A549 (cell line): ENCODE data around the gene RAB19. TPM values are rescaled to one million over a fixed set of nuclear protein-coding genes. Genes with fewer than 3 reads are reported as not detected.

ENCODE experiments used
- ATAC-seq, 2 experiments: fragments of 200-7000 bp in 1 of 2; fragments of >200 bp in 1 of 2; cut with Nextera tagmentation in 1 of 2; cut with Tn5 transposase in 1 of 2; 3 replicates each; pipeline versions ENCODE4 v1.8.0 to v1.9.1; 2018 to 2020; ENCODE audit warnings: mild to moderate bottlenecking in 1 of 2, moderate library complexity in 1 of 2
- CTCF ChIA-PET: fragments of 300-600 bp; sonication (Branson Sonifier 250); formaldehyde crosslinking; extraction: SDS; loops from one replicate; lab custom pipeline; 2021; ENCODE audit warnings: antibody characterized with exemption, inconsistent platforms; lab: Yijun Ruan, JAX
- POLR2A ChIA-PET: fragments of 350-600 bp; formaldehyde crosslinking; extraction: SDS; loops from one replicate; lab custom pipeline; 2021; ENCODE audit warnings: antibody characterized with exemption, inconsistent platforms; lab: Yijun Ruan, JAX
- DNase-seq, 2 experiments: peaks; one replicate each; pipeline versions ENCODE4 v3.0.0 to v3.0.0-alpha.2; 2011 to 2016; ENCODE audit warnings: low read depth in 1 of 2, low spot score in 1 of 2
- FAIRE-seq: peaks from 2 replicates; lab custom pipeline; 2011; peaks lifted over from hg19 to GRCh38; lab: Jason Lieb, UNC
- H3K27ac ChIP-seq, 2 experiments: fragments of >200 bp; sonication (Bioruptor Twin); formaldehyde crosslinking; 3 replicates each; pipeline ENCODE4 v1.5.1; 2016 to 2017
- H3K4me1 ChIP-seq: fragments of >200 bp; sonication (Bioruptor Twin); formaldehyde crosslinking; 3 replicates; pipeline ENCODE4 v1.6.1; 2016
- H3K4me2 ChIP-seq: fragments of >200 bp; sonication (Bioruptor Twin); formaldehyde crosslinking; 3 replicates; pipeline ENCODE4 v1.6.1; 2016
- H3K4me3 ChIP-seq: fragments of >200 bp; sonication (Bioruptor Twin); formaldehyde crosslinking; 3 replicates; pipeline ENCODE4 v1.5.1; 2016
- H3K9me3 ChIP-seq: fragments of >200 bp; sonication (Bioruptor Twin); formaldehyde crosslinking; 3 replicates; pipeline ENCODE4 v1.6.1; 2016
- BHLHE40 ChIP-seq: IDR thresholded peaks from 2 replicates; pipeline ENCODE4 v1.6.1; 2012; ENCODE audit warnings: low read depth, low read length, inconsistent platforms
- CBX2 ChIP-seq: fragments of 200-600 bp; sonication (generic); IDR thresholded peaks from 2 replicates; pipeline ENCODE4 v1.6.1; 2016; ENCODE audit warnings: low read depth, mild to moderate bottlenecking, borderline replicate concordance
- CHD2 ChIP-seq: fragments of 150-350 bp; IDR thresholded peaks from 2 replicates; pipeline ENCODE4 v1.6.1; 2014; ENCODE audit warnings: low read length; ENCODE audit not compliant: partially characterized antibody
- FOXS1 ChIP-seq: fragments of 250-450 bp; sonication (Bioruptor Pico); IDR thresholded peaks from 2 replicates; pipeline ENCODE4 v1.5.0; 2020; ENCODE audit warnings: mild to moderate bottlenecking, moderate library complexity
- HEYL ChIP-seq: fragments of 250-450 bp; sonication (Bioruptor Pico); IDR thresholded peaks from 2 replicates; pipeline ENCODE4 v1.8.0; 2021; ENCODE audit warnings: mild to moderate bottlenecking, moderate library complexity
- HOXB13 ChIP-seq: fragments of 250-450 bp; sonication (Bioruptor Pico); IDR thresholded peaks from 2 replicates; pipeline ENCODE4 v1.5.0; 2020; ENCODE audit warnings: low read depth, mild to moderate bottlenecking, moderate library complexity
- HOXB5 ChIP-seq: fragments of 250-450 bp; sonication (Bioruptor Pico); IDR thresholded peaks from 2 replicates; pipeline ENCODE4 v1.5.0; 2020; ENCODE audit warnings: mild to moderate bottlenecking, moderate library complexity
- KDM1A ChIP-seq: fragments of 200-600 bp; sonication (generic); IDR thresholded peaks from 2 replicates; pipeline ENCODE4 v1.6.1; 2016; ENCODE audit warnings: low read depth, mild to moderate bottlenecking
- PHF8 ChIP-seq: fragments of 200-600 bp; sonication (generic); IDR thresholded peaks from 2 replicates; pipeline ENCODE4 v1.6.1; 2016; ENCODE audit warnings: low read depth, mild to moderate bottlenecking, antibody characterized with exemption, moderate library complexity, borderline replicate concordance
- POLR2A ChIP-seq: IDR thresholded peaks from 2 replicates; pipeline ENCODE4 v1.6.1; 2012; ENCODE audit warnings: mild to moderate bottlenecking, low read length
- RARB ChIP-seq: fragments of 250-450 bp; sonication (Bioruptor Pico); IDR thresholded peaks from 2 replicates; pipeline ENCODE4 v1.8.0; 2021; ENCODE audit warnings: mild to moderate bottlenecking, moderate library complexity
- RCOR1 ChIP-seq: fragments of 150-350 bp; IDR thresholded peaks from 2 replicates; pipeline ENCODE4 v1.6.1; 2014; ENCODE audit warnings: antibody characterized with exemption, low read length, low read depth
- RFX5 ChIP-seq: fragments of 450-650 bp; IDR thresholded peaks from 2 replicates; pipeline ENCODE4 v1.7.1; 2014; ENCODE audit warnings: antibody characterized with exemption, mild to moderate bottlenecking, moderate library complexity
- SMC3 ChIP-seq: fragments of >200 bp; sonication (Bioruptor Twin); formaldehyde crosslinking; IDR thresholded peaks from 3 replicates; pipeline ENCODE4 v1.6.1; 2018; ENCODE audit warnings: inconsistent platforms
- ZNF302 ChIP-seq: fragments of 250-450 bp; sonication (Bioruptor Pico); IDR thresholded peaks from 2 replicates; pipeline ENCODE4 v1.9.0; 2021; ENCODE audit warnings: inconsistent platforms, mild to moderate bottlenecking, moderate library complexity
- WGBS: methylation state at CpG from one replicate; pipeline ENCODE4 v1.1.6; 2017; ENCODE audit errors: missing lambda C conversion rate; 5-methylcytosine and 5-hydroxymethylcytosine counted together
- polyA plus RNA-seq, 4 experiments: library from polyadenylated mRNA; depleted of rRNA in 3 of 4; stranded (reverse); fragments of >200 nt; fragmentation: RNase III in 1 of 4; extraction: RNeasy Plus Mini Kit Qiagen cat#74134 plus additional on column Dnase treatment in 1 of 4; gene quantifications; 2 replicates in 3 of 4; 3 replicates in 1 of 4; pipeline ENCODE4 v1.2.3, GENCODE V29; 2011 to 2017
- TF ChIP-seq, protein P1 (sequence below): fragments of 200-600 bp; sonication (generic); IDR thresholded peaks from 2 replicates; pipeline ENCODE4 v1.6.1; 2016; ENCODE audit warnings: antibody characterized with exemption, mild to moderate bottlenecking, moderate library complexity
- TF ChIP-seq, protein P2 (sequence below): fragments of >200 bp; sonication (Bioruptor Twin); formaldehyde crosslinking; IDR thresholded peaks from 2 replicates; pipeline ENCODE4 v1.6.1; 2016
- TF ChIP-seq, protein P3 (sequence below): IDR thresholded peaks from 2 replicates; pipeline ENCODE4 v1.6.1; 2012; ENCODE audit warnings: low read depth, borderline replicate concordance
- TF ChIP-seq, protein P4 (sequence below): IDR thresholded peaks from 2 replicates; pipeline ENCODE4 v1.6.1; 2012
- TF ChIP-seq, protein P5 (sequence below): IDR thresholded peaks from 2 replicates; pipeline ENCODE4 v1.6.1; 2012

The RAB19 gene
- polyA plus RNA-seq, 2 of the 4 experiments (the other 2 are of a cell fraction) = not detected

DNA sequence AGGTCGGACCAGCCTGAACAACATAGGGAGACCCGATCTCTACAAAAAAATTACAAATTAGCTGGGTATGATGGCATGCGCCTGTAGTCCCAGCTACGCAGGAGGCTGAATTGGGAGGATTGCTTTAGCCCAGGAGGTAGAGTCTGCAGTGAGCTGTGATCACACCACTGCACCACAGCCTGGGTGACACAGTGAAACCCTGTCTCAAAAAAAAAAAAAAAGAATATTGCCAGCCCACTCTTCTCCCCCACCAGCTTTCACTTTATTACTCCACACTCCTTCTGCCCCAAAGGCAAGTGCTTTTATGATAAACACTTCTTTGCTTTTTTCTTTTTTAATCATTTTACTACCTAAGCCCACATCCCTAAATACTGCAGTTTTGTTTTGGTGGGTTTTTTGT, 14.8 kb downstream of the RAB19 start (continued):
- TF ChIP-seq, protein P1, sequence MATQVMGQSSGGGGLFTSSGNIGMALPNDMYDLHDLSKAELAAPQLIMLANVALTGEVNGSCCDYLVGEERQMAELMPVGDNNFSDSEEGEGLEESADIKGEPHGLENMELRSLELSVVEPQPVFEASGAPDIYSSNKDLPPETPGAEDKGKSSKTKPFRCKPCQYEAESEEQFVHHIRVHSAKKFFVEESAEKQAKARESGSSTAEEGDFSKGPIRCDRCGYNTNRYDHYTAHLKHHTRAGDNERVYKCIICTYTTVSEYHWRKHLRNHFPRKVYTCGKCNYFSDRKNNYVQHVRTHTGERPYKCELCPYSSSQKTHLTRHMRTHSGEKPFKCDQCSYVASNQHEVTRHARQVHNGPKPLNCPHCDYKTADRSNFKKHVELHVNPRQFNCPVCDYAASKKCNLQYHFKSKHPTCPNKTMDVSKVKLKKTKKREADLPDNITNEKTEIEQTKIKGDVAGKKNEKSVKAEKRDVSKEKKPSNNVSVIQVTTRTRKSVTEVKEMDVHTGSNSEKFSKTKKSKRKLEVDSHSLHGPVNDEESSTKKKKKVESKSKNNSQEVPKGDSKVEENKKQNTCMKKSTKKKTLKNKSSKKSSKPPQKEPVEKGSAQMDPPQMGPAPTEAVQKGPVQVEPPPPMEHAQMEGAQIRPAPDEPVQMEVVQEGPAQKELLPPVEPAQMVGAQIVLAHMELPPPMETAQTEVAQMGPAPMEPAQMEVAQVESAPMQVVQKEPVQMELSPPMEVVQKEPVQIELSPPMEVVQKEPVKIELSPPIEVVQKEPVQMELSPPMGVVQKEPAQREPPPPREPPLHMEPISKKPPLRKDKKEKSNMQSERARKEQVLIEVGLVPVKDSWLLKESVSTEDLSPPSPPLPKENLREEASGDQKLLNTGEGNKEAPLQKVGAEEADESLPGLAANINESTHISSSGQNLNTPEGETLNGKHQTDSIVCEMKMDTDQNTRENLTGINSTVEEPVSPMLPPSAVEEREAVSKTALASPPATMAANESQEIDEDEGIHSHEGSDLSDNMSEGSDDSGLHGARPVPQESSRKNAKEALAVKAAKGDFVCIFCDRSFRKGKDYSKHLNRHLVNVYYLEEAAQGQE = no peak
- no peak for TF ChIP-seq CHD2
- TF ChIP-seq SMC3 = no peak
- no peak for TF ChIP-seq ZNF302
- TF ChIP-seq, protein P2, sequence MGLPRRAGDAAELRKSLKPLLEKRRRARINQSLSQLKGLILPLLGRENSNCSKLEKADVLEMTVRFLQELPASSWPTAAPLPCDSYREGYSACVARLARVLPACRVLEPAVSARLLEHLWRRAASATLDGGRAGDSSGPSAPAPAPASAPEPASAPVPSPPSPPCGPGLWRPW = no peak
- no peak for TF ChIP-seq FOXS1 (CRISPR knock-in tag)
- TF ChIP-seq BHLHE40 = no peak
- TF ChIP-seq HOXB5 (CRISPR knock-in tag) = no peak
- TF ChIP-seq, protein P3, sequence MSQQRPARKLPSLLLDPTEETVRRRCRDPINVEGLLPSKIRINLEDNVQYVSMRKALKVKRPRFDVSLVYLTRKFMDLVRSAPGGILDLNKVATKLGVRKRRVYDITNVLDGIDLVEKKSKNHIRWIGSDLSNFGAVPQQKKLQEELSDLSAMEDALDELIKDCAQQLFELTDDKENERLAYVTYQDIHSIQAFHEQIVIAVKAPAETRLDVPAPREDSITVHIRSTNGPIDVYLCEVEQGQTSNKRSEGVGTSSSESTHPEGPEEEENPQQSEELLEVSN = no peak
- TF ChIP-seq, all 56 proteins: peak for 0

DNA sequence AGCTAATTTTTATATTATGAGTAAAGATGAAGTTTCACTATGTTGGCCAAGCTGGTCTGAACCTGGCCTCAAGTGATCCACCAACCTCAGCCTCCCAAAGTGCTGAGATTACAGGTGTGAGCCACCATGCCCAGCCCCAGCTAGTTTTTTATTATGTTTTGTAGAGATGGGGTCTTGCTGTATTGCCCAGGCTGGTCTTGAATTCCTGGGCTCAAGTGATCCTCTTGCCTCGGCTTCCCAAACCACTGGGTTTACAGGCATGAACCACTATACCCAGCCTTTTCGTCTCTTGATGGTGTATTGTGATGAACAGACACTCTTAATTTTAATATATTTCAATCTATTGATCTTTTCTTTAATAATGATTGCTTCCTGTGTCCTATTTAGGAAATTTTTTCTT, 17.7 kb downstream of the RAB19 start:
- ChIA-PET CTCF (interaction anchor here (1.3 to 1.5 kb wide), 2 partner anchors 23 to 29 kb away, joined by 3 read pairs; no protein-coding TSS in a partner anchor), POLR2A (no interaction called here)
- DNase-seq = no peak
- no peak for ATAC-seq
- TF ChIP-seq POLR2A (no peak), RARB (CRISPR knock-in tag) (no peak), RFX5 (no peak), KDM1A (no peak)
- Histone ChIP-seq H3K4me2 (no peak overlapping the region), H3K27ac (no peak overlapping the region), H3K4me3 (no peak overlapping the region), H3K4me1 (no peaks in the 10 kb centered on the region), H3K9me3 (no peaks in the 10 kb centered on the region)
- FAIRE-seq = no peak
- 56% methylated on average over 2 of the region's 2 CpGs for WGBS

DNA sequence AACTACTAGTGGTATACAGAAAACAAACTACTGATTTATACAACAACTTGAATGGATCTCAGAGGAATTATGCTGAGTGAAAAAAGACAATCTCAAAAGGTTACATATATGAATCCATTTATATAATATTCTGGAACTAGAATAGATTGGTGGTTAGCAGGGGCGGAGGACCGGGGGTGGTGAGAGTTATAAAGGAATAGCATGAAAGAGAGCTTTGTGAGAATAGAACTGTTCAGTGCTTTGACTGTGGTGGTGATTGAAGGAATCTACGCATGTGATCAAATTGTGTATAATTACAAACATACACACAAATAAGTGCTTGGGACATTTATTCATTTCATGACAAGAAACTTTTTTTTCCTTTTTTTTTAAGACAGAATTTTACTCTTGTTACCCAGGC, 19.6 kb downstream of the RAB19 start:
- 85% methylated on average over 3 of the region's 3 CpGs for WGBS
- ATAC-seq = no peak
- no peaks in the 10 kb centered on the region for H3K9me3 ChIP-seq
- H3K27ac ChIP-seq = no peak overlapping the region
- CTCF ChIA-PET = interaction anchor here (1.0 kb wide), 1 partner anchor 16 kb away, joined by 3 read pairs; no protein-coding TSS in a partner anchor
- H3K4me2 ChIP-seq = no peak overlapping the region
- POLR2A ChIA-PET = no interaction called here
- TF ChIP-seq KDM1A (no peak), CBX2 (no peak), POLR2A (no peak), HOXB13 (CRISPR knock-in tag) (no peak), HEYL (CRISPR knock-in tag) (no peak), PHF8 (no peak), RCOR1 (no peak)
- TF ChIP-seq, protein P4, sequence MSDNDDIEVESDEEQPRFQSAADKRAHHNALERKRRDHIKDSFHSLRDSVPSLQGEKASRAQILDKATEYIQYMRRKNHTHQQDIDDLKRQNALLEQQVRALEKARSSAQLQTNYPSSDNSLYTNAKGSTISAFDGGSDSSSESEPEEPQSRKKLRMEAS = no peak
- TF ChIP-seq, protein P5, sequence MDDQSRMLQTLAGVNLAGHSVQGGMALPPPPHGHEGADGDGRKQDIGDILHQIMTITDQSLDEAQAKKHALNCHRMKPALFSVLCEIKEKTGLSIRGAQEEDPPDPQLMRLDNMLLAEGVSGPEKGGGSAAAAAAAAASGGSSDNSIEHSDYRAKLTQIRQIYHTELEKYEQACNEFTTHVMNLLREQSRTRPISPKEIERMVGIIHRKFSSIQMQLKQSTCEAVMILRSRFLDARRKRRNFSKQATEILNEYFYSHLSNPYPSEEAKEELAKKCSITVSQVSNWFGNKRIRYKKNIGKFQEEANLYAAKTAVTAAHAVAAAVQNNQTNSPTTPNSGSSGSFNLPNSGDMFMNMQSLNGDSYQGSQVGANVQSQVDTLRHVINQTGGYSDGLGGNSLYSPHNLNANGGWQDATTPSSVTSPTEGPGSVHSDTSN = no peak
- H3K4me3 ChIP-seq = no peak overlapping the region
- H3K4me1 ChIP-seq = no peaks in the 10 kb centered on the region
- no peak for FAIRE-seq
- no peak for DNase-seq
